Limb (tissue), 2 donors: ENCODE measurements around the gene ELFN1.

Experiments
- DNase-seq, 2 donors: peaks; one replicate each; pipeline ENCODE4 v3.0.0-alpha.2; 2016; ENCODE audit errors: extremely low spot score in 2 of 2

The ELFN1 gene

DNA sequence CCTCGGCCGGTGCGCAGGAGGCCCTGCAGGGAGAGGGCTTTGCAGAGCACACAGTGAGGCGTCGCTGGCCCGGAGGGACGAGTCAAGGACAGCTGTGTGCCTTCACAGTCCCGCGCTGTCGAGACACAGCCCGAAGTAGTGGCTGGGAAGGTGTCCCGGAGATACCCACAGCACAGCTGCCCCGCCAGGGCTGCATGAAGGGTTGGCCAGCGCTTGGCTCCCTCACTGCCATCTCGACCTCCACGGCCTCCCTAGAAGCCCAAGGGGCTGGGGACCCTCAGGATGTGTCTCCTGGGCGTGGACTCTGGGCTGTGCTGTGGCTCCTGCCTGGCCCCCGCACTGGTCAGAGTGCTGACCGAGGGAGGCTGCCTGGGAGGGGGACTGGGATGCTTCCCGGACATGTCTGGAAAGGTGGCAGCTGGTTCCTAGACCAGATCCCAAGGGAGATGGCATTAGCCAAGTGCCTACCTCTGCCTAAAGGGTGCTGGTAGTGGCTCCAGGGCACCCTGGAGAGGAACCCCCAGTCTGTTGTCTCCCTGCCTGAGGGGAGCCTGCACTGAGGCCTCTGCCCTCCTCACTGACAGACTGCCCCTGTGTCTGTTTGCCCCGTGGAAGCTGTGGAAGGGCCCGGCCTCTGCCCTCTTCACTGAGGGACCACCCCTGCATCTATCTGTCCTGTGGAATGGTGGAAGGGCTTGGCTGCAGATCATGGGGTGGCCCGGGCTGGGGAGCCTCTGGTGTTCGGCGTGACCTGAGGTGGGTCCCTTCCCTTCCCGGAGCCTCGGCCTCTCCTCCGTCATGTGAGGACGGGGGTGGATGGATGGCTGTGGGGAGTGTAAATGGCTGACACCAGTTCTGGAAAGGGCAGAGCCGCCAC is 5.8 kb downstream of the ELFN1 start:
- peak in 1 of 2 donors; percentile 34 for DNase-seq

DNA sequence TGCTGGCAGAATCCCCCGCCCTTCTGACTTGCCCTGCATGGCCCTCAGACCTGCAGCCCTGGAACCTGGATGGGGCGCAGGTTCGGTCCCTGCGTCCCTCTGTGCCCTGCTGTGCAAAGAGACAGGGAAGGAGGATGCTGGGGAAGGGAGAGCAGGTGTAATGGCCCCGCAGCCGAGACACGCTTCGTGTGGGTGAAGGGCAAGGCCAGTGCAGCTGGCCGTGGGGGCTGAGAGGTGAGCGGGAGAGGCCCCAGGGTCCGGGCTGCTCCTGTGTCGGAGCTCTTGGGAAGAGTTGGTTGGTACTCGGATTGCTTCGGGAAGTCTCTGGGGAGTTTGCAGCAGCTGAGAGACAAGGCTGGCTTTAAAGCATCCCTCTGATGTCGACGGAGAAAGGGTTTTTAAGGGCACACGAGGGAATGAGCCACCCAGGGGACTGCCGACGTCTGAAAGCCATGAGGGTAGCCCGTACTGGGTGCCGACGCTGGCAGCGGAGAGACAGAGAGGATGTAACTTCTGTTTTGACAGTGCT is 6.5 kb downstream of the ELFN1 start:
- DNase-seq, result peak in 1 of 2 donors; percentile 20

DNA sequence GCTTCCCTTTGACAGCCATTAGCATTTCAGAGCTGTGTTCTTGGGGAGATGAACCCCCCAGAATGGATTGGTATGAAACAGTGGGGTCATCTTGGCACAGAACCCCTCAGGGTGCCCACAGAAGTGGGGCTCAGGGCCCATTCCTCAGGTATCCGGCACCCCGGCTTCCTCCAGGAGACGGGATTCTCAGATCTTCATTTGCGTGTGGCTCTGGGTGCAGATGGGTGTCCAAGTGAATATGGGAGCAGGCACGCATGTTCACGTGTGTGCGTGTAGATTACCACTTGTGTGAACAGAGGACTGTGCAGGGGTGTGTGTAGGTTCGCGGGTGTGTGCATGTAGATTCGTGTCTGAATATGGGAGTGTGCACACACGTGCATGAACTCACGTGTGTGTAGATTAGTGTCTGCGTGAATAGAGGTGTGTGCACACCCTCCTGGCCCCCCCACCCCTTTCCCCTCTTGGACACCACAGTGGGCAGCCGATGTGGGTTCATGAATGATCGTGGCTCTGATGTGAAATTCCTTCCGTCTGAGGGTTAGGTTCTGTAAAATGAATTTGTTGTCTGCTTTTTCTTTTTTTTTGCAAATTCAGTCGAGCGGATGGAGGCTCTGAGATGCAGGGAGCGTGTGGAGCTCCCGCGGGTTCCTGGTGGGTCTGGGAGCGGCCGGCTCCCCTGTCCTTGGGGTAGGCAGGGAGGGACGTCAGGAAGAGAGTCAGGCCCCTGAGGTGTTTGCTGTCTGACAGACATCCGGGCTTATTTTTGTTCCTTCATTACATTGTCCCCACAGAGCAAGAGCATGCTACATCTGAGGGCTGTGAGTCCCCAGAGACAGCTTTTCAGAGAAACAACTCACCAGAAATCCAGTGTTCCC is 7.4 kb downstream of the ELFN1 start:
- no peak for DNase-seq

DNA sequence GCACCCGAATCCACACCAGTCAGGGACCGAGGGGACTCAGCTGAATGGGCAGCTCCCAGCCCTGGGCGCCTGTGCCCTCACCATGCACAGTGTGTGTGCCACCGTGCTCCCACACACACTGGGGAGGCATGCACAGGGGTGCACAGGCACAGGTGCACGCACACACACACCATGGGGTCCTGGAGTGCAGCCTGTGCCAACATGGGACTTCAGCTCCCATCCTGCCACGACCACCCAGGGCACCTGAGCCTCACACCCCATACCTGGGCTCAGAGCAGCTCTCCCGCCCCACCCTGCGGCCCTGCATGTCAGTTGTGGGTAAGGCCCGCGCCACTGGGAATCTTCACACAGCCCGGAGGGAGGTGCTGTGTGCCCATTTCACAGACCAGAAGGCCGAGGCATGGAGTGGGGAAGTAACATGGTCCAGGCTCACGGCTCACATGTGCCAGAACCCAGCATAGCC is 8.0 kb downstream of the ELFN1 start:
- DNase-seq, result no peak

DNA sequence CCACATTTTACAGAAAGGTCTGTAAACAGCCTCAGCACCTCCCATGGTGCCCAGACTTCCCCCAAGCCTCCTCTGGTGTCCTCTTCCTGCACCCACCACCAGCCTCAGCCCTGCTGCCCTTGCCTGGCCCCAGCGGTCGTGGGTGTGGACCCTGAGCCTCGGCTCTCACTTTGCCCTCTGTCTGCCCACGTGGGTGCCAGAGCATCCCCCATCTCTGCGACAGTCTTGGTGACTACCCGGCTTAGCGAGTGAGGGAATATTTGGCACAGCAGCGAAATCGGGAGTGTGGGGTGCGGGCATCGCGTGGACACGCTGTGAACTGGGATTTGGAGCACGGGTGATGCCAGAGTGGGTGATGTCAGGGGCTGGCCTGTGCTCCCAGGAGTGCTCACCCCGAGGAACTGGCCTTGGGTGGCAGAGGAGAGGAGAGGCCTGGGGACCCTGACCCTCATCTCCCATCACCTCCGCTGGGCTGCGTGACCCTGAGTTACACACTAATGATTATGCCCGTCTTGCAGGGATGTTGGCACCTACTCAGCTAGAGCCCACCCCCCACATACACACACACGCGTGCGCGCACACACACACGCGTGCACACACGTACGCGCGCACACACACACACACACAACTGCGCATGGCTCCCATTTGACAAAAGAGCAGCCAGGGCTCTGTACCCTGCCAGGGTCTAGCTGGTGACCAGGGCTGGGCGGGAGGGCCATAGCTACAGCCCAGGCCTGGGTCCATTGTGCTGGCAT is 8.7 kb downstream of the ELFN1 start:
- DNase-seq, result no peak

DNA sequence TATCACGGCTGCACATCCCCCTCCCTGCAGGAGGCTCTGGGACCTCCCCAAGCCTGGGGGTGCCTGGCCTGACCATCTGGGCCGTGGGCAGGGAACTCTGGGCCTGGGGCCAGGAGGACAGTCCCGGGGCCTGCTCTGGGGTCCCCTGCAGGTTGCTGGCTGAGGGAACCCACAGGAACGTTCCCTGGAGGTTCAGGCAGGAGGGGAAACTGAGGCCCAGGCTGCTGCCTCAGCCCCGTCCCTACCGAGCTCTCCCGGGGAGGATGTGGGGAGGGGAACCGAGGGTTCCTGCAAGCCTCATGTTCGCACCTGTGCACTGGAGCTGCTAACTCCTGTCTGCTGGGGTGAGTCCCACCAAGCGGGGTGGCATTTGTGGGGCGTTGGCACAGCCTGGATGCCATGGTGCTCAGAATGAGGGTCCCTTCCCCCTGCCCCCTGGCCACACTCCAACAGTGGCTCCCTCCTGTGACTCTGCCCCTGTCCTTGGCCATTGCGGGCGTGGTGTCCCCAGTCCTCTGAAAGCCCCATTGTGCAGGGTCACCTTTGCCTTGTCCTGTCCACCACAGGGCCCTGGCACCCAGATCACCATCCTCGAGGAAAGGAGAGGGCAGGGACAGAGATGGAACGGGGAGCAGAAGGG is 9.4 kb downstream of the ELFN1 start:
- DNase-seq, result no peak

DNA sequence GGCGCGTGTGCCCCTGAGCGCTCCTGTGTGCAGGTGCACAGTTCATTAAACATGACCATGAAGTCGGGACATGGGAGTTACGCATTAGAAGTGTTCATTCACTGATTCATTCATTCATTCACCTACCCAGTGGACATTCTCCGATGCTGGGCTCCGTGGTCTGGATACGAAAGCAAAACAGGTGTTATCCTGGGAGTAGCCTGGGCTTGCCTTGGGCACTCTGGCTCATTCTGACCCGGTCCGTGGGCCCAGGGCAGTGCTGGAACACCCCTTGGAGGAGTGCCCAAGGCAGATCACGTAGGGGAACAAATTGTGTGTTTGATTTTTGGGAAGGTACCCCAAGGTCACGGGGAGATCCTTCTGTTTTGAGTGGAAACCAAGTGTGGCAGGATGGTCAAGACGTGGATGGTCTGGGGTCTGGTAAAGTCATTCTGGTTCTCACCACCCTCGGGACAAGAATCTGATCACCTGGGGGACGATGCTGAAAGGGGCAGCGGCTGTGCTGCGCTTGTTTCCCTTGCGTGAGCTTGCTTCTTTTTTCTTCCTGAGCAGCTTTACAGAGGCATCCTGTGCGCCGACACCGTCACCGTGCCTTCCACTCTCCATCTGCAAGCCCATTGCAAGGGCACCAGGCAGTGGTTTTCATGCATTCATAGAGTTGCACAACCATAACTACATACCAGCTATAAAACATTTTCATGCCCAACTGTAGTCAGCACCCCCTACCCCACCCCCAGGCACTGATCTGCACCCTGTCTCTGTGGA is 10.1 kb downstream of the ELFN1 start:
- DNase-seq, result no peak

DNA sequence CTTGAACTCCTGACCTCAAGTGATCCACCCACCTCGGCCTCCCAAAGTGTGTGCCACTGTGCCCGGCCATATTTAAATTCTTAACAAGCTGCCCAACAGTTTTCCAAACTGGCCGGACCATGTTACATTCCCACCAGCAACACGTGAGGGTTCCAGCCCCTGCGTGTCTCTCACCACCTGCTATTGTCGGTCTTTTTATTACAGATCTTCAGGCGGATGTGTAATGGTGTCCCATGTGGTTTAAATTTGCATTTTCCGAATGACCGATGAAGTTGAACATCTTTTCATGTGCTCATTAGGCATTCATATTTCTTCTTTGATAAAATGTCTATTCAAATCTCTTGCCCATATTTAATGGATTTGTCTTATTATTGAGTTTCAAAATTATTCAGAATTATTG is 11.5 kb downstream of the ELFN1 start:
- DNase-seq, result no peak

DNA sequence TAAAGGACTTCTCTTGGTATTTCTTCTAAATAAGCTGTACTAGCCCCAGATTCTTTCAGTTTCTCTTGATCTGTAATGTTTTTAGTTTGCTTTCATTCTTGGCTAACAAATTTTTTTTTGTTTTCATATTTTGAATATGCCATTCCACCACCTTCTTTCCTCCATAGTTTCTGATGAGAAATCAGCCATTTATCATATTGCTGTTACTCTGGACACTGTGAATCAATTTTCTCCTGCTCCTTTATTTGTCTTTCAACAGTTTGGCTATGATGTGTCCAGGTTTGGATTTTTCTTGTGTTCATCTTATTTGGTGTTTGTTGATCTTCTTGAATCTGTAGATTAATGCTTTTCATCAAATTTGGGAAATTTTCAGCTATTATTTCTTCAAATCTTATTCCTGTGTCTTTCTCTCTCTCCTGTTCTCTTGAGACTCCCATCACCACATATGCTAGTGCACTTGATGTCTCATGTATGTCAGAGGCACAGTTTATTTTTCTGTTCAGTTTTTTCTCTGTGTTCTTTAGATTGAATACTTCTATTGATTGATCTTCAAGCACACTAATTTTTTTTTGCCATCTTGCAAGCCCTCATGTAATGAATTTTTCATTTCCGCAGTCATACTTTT is 15.0 kb downstream of the ELFN1 start:
- no peak for DNase-seq

DNA sequence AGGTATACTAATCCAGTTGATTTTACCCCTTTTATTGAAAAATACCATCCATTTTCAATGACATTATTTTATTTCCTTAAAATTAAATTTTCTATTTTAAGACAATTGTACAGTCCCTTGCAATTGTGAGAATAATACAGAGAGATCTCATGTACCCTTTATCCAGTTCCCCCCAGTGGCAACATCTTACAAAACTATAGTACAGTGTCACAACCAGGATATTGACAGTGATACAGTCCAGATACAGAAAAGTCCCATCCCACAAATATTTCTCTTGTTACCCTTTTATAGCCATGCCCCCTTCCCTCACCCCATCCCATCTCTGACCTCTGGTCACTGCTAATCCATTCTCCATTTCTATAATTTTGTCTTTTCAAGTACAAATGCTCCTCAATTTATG is 18.5 kb downstream of the ELFN1 start:
- no peak for DNase-seq

DNA sequence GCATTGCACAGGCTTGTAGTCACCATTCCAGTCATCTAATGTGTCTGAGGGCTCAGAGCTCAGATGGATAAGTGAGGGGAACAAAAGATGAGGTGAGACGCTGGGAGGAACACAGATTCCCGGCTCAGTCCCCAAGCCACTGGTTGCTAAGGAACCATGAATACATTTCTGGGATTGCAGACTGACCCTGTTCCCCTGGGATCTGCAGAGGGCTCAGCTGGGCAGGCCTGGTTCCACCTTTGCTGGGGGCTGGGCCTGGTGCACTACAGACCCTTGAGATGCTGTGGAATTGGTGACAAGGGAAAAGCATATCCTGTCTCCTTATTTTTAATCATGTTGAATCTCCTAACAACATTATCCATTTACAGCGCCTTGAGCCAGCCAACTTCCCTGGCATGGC is 19.2 kb downstream of the ELFN1 start:
- DNase-seq, result peak in 1 of 2 donors; percentile 20

DNA sequence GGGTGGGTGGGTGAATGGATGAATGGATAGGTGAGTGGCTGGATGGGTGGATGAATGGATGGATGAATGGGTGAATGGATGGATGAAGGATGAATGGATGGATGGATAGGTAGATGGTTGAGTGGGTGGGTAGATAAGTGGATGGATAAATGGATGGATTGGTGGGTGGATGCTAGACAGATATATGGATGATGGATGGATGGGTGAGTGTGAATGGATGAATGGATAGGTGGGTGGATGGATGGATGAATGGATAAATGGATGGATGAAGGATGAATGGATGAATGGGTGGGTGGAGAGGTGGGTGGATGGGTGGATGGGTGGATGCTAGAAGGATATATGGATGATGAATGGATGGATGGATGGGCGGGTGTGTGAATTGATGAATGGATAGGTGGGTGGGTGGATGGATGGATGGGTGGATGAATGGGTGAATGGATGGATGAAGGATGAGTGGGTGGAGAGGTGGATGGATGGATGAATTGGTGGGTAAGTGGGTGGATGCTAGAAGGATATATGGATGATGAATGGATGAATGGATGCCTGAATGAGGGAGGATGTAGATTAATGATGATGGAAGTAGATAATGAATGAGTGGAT is 20.4 kb downstream of the ELFN1 start:
- no peak for DNase-seq

DNA sequence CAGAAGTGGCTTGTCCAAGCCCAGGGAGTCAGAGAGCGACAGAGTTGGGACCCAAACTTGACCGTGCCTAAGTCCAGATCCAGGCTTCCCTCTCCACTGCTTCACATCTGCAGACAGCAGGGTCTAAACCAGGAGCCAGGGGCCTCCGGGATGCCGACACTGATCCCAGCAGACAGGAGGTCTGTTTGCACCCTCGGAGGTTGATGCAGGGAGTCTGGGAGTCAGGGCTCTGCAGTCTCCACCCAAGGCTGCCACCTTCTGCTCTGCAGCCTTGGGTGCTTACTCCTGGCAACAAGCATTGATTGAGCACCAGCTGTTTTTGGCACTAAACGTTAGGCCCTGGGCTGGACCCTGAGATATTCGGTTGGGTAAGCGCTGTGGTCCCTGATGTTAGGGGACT is 21.0 kb downstream of the ELFN1 start:
- peak in 1 of 2 donors; percentile 20 for DNase-seq

DNA sequence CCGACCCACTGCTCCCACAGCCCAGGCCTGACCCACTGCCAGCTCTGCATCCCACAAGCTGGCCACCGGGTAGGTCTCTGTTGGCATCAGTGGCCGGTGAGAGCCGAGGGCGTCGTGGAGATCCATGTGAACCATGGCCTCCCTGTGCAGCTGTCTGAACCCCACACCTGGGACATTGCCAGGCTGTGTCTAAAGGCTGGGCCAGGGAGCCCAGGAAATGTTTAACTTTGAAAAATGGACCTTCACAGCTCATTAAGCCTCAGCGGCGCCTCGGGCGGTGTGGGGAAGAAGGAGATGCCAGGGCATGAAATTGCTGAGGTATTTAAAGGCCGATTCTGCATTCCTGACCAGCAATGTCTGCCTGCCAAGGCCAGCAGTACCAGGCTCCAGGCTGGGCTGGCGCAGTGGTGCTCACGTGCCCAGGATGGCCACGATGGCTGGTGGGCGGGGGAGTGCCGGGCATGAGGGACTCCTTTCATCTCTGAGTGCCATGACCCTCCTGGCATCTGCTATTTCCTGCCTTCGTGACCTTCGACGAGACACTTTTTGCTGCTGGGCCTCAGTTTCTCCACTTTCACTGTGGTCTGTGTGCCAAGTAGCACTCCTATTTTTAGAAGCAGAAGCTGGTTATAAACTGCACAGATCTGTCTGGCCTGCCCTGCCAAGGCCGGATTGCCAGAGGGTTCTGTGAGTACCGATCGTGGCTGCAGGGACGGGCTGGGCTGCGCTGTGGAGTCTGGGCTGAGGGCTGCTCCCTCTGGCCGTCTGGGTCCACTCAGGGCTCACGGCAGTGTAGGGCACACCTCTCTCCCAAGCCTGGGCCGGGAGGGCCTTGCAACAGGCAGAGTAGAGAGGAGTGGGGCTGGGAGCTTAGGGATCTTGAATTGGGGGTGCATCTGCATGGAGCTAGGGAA is 21.8 kb downstream of the ELFN1 start:
- peak in 1 of 2 donors; percentile 33 for DNase-seq

DNA sequence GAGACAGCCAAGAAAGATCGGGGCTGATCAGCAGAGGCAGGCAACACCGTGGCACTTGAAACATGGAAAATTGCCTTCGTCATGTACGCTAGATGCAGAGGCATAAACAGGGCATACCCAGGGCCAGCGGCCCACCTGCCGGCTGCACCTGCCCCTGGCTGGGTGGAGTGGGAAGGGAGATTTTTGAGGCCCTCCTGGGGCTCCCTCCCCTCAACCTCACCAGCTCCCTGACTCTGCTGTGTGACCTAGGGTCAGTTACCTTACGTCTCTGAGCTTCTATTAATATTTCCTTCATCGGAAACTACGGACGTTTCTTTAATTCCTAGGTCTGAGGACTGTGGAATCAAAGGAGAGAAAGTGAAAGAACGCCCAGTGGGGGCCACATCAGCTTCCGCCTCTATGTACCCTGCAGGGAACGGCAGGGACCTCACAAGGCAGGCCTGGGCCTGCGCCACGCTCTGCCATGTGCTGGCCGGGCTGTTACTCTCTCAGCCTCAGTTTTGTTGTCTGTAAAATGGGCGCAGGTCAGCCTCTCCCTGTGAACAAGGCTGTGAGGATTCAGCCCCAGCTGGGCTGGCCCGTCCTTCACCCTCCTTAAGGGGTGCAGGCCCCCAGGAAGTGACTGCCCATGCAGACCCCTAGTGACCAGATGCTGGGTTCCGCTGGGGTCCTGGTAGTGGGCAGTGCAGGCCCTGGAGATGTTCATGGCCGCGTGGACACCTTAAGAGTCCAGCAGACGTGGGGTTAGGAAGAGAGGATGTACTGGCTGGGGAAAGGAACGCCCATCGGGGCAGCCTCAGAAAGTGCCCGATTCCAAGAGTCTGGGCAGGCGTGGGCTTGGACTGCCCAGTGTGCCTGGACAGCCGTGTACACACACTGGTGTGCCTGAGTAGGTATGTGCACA is 22.7 kb downstream of the ELFN1 start:
- no peak for DNase-seq

DNA sequence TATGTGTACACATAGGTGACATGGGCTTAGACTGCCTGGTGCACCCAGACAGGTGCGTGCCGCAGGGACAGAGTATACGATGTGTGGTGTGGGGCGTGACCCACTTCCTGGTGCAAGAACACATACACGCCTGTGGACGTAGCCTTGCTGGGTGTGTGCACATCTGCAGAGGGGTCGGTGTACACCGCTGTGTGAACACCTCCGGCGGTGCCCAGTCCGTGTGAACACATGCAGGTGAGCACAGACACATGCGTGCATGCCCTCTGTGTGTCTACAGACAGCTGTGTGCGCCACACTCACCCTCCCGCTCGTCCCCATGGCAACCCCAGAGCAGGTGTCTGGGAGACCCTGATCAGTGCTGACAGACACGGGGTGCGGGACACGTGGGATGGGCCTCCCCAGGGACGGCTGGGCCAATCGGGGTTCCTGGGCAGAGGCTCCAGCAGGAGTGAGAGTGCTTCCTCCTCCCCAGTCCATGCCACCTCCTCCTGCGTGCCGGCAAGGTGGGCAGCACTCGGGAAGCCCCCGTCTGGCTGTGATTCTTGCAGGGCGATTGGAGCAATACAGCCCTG is 23.4 kb downstream of the ELFN1 start:
- peak in 1 of 2 donors; percentile 69 for DNase-seq
